HepG2 (cell line): ENCODE results near the gene ACOX3. TPM values are rescaled to one million over a fixed set of nuclear protein-coding genes. Genes with fewer than 3 reads are reported as not detected.

ENCODE experiments used
- ATAC-seq: fragments of 200-7000 bp; cut with Tn5 transposase; 3 replicates; pipeline ENCODE4 v1.9.1; 2020; ENCODE audit warnings: mild to moderate bottlenecking, moderate library complexity
- BruUV-seq: library from RNA; stranded (reverse); fragments of 400-500 nt; replicated peaks from 2 replicates; lab custom pipeline; 2021; lab: Mats Ljungman, UMichigan
- CTCF ChIA-PET: fragments of 300-600 bp; formaldehyde crosslinking; extraction: SDS; loops from one replicate; lab custom pipeline; 2021; ENCODE audit warnings: low total read pairs, inconsistent platforms, low intra/inter-chr PET ratio; lab: Yijun Ruan, JAX
- POLR2A ChIA-PET: fragments of 350-600 bp; sonication (Branson Sonifier 250); formaldehyde crosslinking; loops from one replicate; lab custom pipeline; 2020; ENCODE audit warnings: antibody characterized with exemption, inconsistent platforms; lab: Yijun Ruan, JAX
- DNase-seq: peaks from one replicate; pipeline ENCODE4 v3.0.0-alpha.2; 2015; ENCODE audit warnings: low spot score
- FAIRE-seq: peaks from 3 replicates; lab custom pipeline; 2011; peaks lifted over from hg19 to GRCh38; lab: Jason Lieb, UNC
- H2AFZ ChIP-seq: one replicate; pipeline ENCODE4 v1.6.1; 2011; ENCODE audit warnings: low read length, inconsistent platforms
- H3K27ac ChIP-seq: fragments of 300-600 bp; 3 replicates; pipeline ENCODE4 v1.8.0; 2011; ENCODE audit warnings: mixed run types, mild to moderate bottlenecking, mixed read lengths, low read length, inconsistent platforms; ENCODE audit not compliant: insufficient read depth; ENCODE audit errors: extremely low read length
- H3K27me3 ChIP-seq, 2 experiments: fragments of 200-600 bp in 1 of 2; 2 replicates in 1 of 2; 3 replicates in 1 of 2; pipeline versions ENCODE4 v1.6.0 to v1.8.0; 2011; ENCODE audit warnings: low read length in 2 of 2, mild to moderate bottlenecking in 2 of 2, moderate library complexity in 2 of 2, inconsistent platforms in 1 of 2; ENCODE audit not compliant: insufficient read depth in 2 of 2, control insufficient read depth in 1 of 2
- H3K36me3 ChIP-seq, 2 experiments: fragments of 200-600 bp in 1 of 2; replicated peaks in 1 of 2; 2 replicates in 1 of 2; 3 replicates in 1 of 2; pipeline versions ENCODE4 v1.5.1 to v1.8.0; 2011; ENCODE audit warnings: low read length in 2 of 2, inconsistent platforms in 1 of 2; ENCODE audit not compliant: insufficient read depth in 2 of 2, control insufficient read depth in 1 of 2
- H3K4me1 ChIP-seq: 2 replicates; pipeline ENCODE4 v1.5.1; 2012; ENCODE audit warnings: low read length, inconsistent platforms; ENCODE audit not compliant: insufficient read depth
- H3K4me2 ChIP-seq: 2 replicates; pipeline ENCODE4 v1.6.0; 2011; ENCODE audit warnings: low read depth, low read length, inconsistent platforms
- H3K4me3 ChIP-seq, 3 experiments: fragments of 200-600 bp in 1 of 3; sonication (generic), shearing (Covaris generic) in 1 of 3; replicated peaks in 1 of 3; 2 replicates each; pipeline ENCODE4 v1.5.1; 2011 to 2016; ENCODE audit warnings: low read length in 3 of 3, inconsistent platforms in 2 of 3, low read depth in 2 of 3, mild to moderate bottlenecking in 2 of 3, control low read depth in 1 of 3, mixed read lengths in 1 of 3; ENCODE audit not compliant: insufficient read depth in 1 of 3
- H3K79me2 ChIP-seq: one replicate; pipeline ENCODE4 v1.6.1; 2011; ENCODE audit warnings: low read length, inconsistent platforms; ENCODE audit not compliant: insufficient read depth
- H3K9ac ChIP-seq: 2 replicates; pipeline ENCODE4 v1.6.0; 2011; ENCODE audit warnings: mild to moderate bottlenecking, low read depth, low read length, inconsistent platforms; ENCODE audit not compliant: insufficient read depth
- H3K9me3 ChIP-seq: 2 replicates; pipeline ENCODE4 v1.5.1; 2012; ENCODE audit warnings: mild to moderate bottlenecking, low read length
- H4K20me1 ChIP-seq: 2 replicates; pipeline ENCODE4 v1.6.0; 2011; ENCODE audit warnings: inconsistent platforms, mild to moderate bottlenecking, low read length, moderate library complexity; ENCODE audit not compliant: insufficient read depth
- ETV6 ChIP-seq: sonication (generic); formaldehyde crosslinking; conservative IDR thresholded peaks from 2 replicates; pipeline ENCODE4 v1.4.0; 2020; ENCODE audit warnings: missing genetic modification reagents
- GATAD1 ChIP-seq: IDR thresholded peaks from 2 replicates; pipeline ENCODE4 v1.6.1; 2016; ENCODE audit warnings: missing genetic modification reagents, missing compliant biosample characterization
- IRF2 ChIP-seq: IDR thresholded peaks from 2 replicates; pipeline ENCODE4 v1.6.1; 2018; ENCODE audit warnings: missing genetic modification reagents, missing compliant biosample characterization
- MLLT10 ChIP-seq: sonication (generic); formaldehyde crosslinking; IDR thresholded peaks from 2 replicates; pipeline ENCODE4 v1.4.0; 2020; ENCODE audit warnings: missing genetic modification reagents
- ZNF782 ChIP-seq: sonication (generic); formaldehyde crosslinking; IDR thresholded peaks from 2 replicates; pipeline ENCODE4 v1.4.0; 2020; ENCODE audit warnings: missing genetic modification reagents, mild to moderate bottlenecking, borderline replicate concordance
- ZSCAN9 ChIP-seq: IDR thresholded peaks from 2 replicates; pipeline ENCODE4 v1.6.1; 2016; ENCODE audit warnings: borderline replicate concordance
- whole genome bisulfite sequencing: methylation state at CpG from one replicate; pipeline ENCODE4 v1.1.6; 2017; ENCODE audit warnings: low lambda C conversion rate; 5-methylcytosine and 5-hydroxymethylcytosine counted together
- in situ Hi-C: cut with HindIII; loops from 2 replicates; pipeline ENCODE4 v1.10.0; 2017; ENCODE audit warnings: low pct_unique_long_range_greater_than_20kb; ENCODE audit not compliant: extremely low pct_ligation_motif_present
- intact Hi-C: fragments of 100-400 bp; cut with micrococcal nuclease; formaldehyde crosslinking; loops from one replicate; pipeline ENCODE4 v1.10.0; 2022; ENCODE audit not compliant: unreplicated experiment
- polyA plus RNA-seq, 8 experiments: library from polyadenylated mRNA; depleted of rRNA in 3 of 8; stranded (reverse) in 7 of 8; unstranded in 1 of 8; fragments of >200 nt; fragmentation: Illumina TruSeq in 4 of 8; extraction: Trizol in 4 of 8; gene quantifications; 2 replicates each; pipeline versions ENCODE4 v1.2.1 to v1.2.3, GENCODE V29; 2011 to 2016; ENCODE audit warnings: low read depth in 4 of 8, missing spikeins in 1 of 8, mixed read lengths in 1 of 8; ENCODE audit not compliant: insufficient read depth in 1 of 8
- total RNA-seq, 5 experiments: library from RNA; depleted of rRNA; stranded (reverse); fragments of >200 nt; fragmentation: Illumina TruSeq; extraction: Trizol; gene quantifications; 2 replicates each; pipeline ENCODE4 v1.2.3, GENCODE V29; 2016; ENCODE audit warnings: low read depth in 1 of 5
- TF ChIP-seq, protein P1 (sequence below): sonication (generic); formaldehyde crosslinking; IDR thresholded peaks from 2 replicates; pipeline ENCODE4 v1.8.1; 2023; ENCODE audit warnings: mild to moderate bottlenecking, missing genetic modification reagents
- TF ChIP-seq, protein P2 (sequence below): sonication (generic); formaldehyde crosslinking; IDR thresholded peaks from 2 replicates; pipeline ENCODE4 v1.4.0; 2020; ENCODE audit warnings: missing genetic modification reagents

Gene ACOX3
- total and polyA plus RNA-seq, 2 of the 13 experiments (the other 11 are each of a cell fraction or from before 2014, with no cell fraction given): 4.2 to 17.8 TPM

DNA sequence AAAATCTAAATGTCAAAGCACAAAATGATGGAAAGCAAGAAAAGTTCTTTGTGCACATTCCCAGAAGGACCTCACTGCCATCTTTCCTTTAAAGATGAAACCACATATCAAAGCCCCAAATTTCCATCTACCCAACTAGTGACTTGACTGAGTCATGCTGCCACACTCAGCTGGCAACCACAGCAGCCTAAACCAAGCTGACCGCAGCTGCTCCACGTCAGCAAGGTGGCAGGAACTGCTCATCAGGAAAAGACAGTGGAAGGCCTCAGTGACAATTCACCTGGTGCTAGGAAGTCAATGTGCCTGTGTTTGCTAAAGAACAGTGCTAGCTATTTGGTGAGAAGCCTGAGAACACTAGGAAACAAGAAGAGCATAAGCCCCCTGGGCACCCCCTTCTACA lies 26.1 kb downstream of the ACOX3 start (continued):
- TF ChIP-seq ZNF782 (CRISPR knock-in tag): no peak
- no peak for TF ChIP-seq MLLT10 (CRISPR knock-in tag)
- no peak for TF ChIP-seq ETV6
- TF ChIP-seq, protein P1, sequence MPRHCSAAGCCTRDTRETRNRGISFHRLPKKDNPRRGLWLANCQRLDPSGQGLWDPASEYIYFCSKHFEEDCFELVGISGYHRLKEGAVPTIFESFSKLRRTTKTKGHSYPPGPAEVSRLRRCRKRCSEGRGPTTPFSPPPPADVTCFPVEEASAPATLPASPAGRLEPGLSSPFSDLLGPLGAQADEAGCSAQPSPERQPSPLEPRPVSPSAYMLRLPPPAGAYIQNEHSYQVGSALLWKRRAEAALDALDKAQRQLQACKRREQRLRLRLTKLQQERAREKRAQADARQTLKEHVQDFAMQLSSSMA (CRISPR knock-in tag): no peak
- TF ChIP-seq, protein P2, sequence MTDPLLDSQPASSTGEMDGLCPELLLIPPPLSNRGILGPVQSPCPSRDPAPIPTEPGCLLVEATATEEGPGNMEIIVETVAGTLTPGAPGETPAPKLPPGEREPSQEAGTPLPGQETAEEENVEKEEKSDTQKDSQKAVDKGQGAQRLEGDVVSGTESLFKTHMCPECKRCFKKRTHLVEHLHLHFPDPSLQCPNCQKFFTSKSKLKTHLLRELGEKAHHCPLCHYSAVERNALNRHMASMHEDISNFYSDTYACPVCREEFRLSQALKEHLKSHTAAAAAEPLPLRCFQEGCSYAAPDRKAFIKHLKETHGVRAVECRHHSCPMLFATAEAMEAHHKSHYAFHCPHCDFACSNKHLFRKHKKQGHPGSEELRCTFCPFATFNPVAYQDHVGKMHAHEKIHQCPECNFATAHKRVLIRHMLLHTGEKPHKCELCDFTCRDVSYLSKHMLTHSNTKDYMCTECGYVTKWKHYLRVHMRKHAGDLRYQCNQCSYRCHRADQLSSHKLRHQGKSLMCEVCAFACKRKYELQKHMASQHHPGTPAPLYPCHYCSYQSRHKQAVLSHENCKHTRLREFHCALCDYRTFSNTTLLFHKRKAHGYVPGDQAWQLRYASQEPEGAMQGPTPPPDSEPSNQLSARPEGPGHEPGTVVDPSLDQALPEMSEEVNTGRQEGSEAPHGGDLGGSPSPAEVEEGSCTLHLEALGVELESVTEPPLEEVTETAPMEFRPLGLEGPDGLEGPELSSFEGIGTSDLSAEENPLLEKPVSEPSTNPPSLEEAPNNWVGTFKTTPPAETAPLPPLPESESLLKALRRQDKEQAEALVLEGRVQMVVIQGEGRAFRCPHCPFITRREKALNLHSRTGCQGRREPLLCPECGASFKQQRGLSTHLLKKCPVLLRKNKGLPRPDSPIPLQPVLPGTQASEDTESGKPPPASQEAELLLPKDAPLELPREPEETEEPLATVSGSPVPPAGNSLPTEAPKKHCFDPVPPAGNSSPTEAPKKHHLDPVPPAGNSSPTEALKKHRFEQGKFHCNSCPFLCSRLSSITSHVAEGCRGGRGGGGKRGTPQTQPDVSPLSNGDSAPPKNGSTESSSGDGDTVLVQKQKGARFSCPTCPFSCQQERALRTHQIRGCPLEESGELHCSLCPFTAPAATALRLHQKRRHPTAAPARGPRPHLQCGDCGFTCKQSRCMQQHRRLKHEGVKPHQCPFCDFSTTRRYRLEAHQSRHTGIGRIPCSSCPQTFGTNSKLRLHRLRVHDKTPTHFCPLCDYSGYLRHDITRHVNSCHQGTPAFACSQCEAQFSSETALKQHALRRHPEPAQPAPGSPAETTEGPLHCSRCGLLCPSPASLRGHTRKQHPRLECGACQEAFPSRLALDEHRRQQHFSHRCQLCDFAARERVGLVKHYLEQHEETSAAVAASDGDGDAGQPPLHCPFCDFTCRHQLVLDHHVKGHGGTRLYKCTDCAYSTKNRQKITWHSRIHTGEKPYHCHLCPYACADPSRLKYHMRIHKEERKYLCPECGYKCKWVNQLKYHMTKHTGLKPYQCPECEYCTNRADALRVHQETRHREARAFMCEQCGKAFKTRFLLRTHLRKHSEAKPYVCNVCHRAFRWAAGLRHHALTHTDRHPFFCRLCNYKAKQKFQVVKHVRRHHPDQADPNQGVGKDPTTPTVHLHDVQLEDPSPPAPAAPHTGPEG (CRISPR knock-in tag): no peak
- no peak for TF ChIP-seq IRF2 (CRISPR knock-in tag)

DNA sequence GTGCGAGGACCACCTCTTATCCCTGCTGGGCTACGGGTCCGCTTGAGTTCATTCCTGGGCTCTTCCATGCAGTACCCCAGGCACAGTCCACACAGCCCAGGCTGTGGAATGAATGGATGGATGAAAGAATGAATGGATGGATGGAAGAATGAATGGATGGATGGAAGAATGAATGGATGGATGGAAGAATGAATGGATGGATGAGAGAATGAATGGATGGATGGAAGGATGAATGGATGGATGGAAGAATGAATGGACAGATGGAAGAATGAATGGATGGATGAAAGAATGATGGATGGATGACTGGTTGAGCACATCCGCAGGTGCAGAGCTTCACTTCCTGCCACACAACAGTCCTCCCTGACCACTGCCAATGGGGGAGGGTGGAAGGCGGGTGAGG lies 28.2 kb downstream of the ACOX3 start:
- Histone ChIP-seq H3K27ac (no peak overlapping the region), H3K9me3 (no peaks in the 10 kb centered on the region), H2AFZ (no peak overlapping the region), H3K79me2 (no peaks in the 10 kb centered on the region), H3K27me3 (no peaks in the 10 kb centered on the region), H3K4me1 (no peaks in the 10 kb centered on the region), H3K9ac (no peak overlapping the region), H4K20me1 (no peaks in the 10 kb centered on the region; the same call in 1 of the 2 replicates), H3K36me3 (peaks cover 12 to 19% of the 10 kb centered on the region in 2 experiments; a peak in 4 of 5 replicates), H3K4me3 (no peak overlapping the region), H3K4me2 (no peak overlapping the region)
- no peak for DNase-seq
- TF ChIP-seq ZSCAN9 (CRISPR knock-in tag) (no peak), GATAD1 (CRISPR knock-in tag) (no peak)
- ChIA-PET POLR2A (no interaction called here), CTCF (no interaction called here)
- FAIRE-seq: no peak
- BruUV-seq: no TSS peak
- in situ Hi-C loops: no loop called here
- ATAC-seq: no peak
- intact Hi-C loops: no loop called here
- WGBS: 97% methylated on average over 5 of the region's 5 CpGs
